Measurements from ENCODE around the gene LRRK1.

LRRK1 gene

GRCh38 chr15:100972975-100973350 is 53.8 kb downstream of the LRRK1 start:
- no peak for DNase-seq (ENCODE audit: low spot score)

GRCh38 chr15:100973351-100974111 is 54.4 kb downstream of the LRRK1 start:
- no peak for DNase-seq (ENCODE audit: low spot score)

GRCh38 chr15:100975043-100975442 is 55.9 kb downstream of the LRRK1 start:
- DNase-seq (ENCODE audit: low spot score) = no peak

GRCh38 chr15:100980410-100981046 is 61.4 kb downstream of the LRRK1 start:
- no peak for DNase-seq (ENCODE audit: low spot score)

GRCh38 chr15:100981086-100981485 is 61.9 kb downstream of the LRRK1 start:
- no peak for DNase-seq (ENCODE audit: low spot score)

GRCh38 chr15:100983221-100983620 is 64.1 kb downstream of the LRRK1 start:
- DNase-seq (ENCODE audit: low spot score) = no peak

- DNase-seq (ENCODE audit: low spot score) = no peak
These were observed 66.2 kb downstream of the LRRK1 start for GRCh38 chr15:100985401-100985800.

- no peak for DNase-seq (ENCODE audit: low spot score)
These were observed 67.2 kb downstream of the LRRK1 start for GRCh38 chr15:100986158-100986896.

- DNase-seq (ENCODE audit: low spot score) = no peak
These were observed 68.0 kb downstream of the LRRK1 start for GRCh38 chr15:100987143-100987542.

GRCh38 chr15:100988297-100988696 is 69.1 kb downstream of the LRRK1 start:
- no peak for DNase-seq (ENCODE audit: low spot score)

GRCh38 chr15:100988857-100989256 is 69.7 kb downstream of the LRRK1 start:
- DNase-seq (ENCODE audit: low spot score) = no peak

- no peak for DNase-seq (ENCODE audit: low spot score)
These were observed 75.7 kb downstream of the LRRK1 start for GRCh38 chr15:100994597-100995446.

GRCh38 chr15:100995471-100996430 is 76.6 kb downstream of the LRRK1 start:
- no peak for DNase-seq (ENCODE audit: low spot score)

- DNase-seq (ENCODE audit: low spot score) = no peak
These were observed 78.3 kb downstream of the LRRK1 start for GRCh38 chr15:100997442-100997841.

GRCh38 chr15:100998630-100999029 is 79.5 kb downstream of the LRRK1 start:
- DNase-seq (ENCODE audit: low spot score) = no peak

- no peak for DNase-seq (ENCODE audit: low spot score)
These were observed 80.2 kb downstream of the LRRK1 start for GRCh38 chr15:100999369-100999768.

- no peak for DNase-seq (ENCODE audit: low spot score)
These were observed 81.1 kb downstream of the LRRK1 start for GRCh38 chr15:101000271-101000681.

- no peak for DNase-seq (ENCODE audit: low spot score)
These were observed 81.9 kb downstream of the LRRK1 start for GRCh38 chr15:101001056-101001455.

- no peak for DNase-seq (ENCODE audit: low spot score)
These were observed 82.6 kb downstream of the LRRK1 start for GRCh38 chr15:101001796-101002195.

GRCh38 chr15:101003081-101003480 is 83.9 kb downstream of the LRRK1 start:
- DNase-seq (ENCODE audit: low spot score) = no peak

- DNase-seq (ENCODE audit: low spot score) = no peak
These were observed 84.5 kb downstream of the LRRK1 start for GRCh38 chr15:101003706-101004105.

Measured in kidney capillary endothelial cell (primary cell).